ENCODE results near the gene SOS2. TPM values are rescaled to one million over a fixed set of nuclear protein-coding genes. Genes with fewer than 3 reads are reported as not detected.

Gene SOS2
- 10 to 100 TPM; 42.1 to 43.4 TPM for total RNA-seq
- 10 to 100 TPM in 1 of 2 donors, 1 to 10 TPM in 1; 7.4 to 17.3 TPM for polyA plus RNA-seq

DNA sequence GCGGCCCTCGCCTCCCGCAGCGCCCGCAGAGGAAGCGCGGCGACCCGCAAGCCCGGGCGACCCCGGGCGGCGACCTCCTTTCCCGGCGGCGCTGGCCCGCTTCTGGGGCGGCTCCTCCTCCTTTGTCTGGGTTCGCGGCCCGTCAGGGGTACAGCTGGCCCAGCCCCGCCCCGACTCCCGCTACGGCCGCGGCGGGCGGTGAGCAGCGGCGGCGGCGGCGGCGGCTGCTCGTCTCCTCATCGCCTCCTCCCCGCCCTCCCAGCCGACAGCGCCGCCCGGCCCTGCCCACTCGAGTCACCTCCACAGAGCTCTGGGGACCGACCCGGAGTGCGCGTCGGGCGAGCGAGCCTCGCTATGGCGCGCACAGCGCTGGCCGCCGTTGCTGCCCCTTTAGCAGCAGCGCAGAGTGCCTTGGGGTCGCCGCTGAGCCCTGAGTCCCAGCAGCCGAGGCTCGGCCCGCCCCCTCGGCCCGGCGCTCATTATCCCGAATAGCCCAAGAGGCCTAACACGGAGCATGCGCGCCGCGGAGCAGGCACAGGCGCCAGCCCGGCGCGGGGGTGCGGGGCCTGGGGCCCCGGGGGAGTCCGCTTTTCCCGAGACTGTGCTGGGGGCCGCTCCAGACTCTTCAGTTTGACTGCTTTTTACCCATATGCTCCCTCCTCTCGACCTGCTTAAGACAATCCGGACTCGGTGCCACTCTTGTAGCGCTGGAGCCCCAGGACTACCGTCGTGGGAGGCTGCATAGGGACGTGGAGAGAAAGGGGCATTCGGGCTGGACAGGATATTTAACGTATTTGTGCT is at the start of gene SOS2:
TSS of gene SOS2 (minus strand) at position 104 of the 801 bp plus-strand sequence. CDS start 295 bp downstream, outside the sequence.
- peak; percentile 83 to 89 (median 83) for DNase-seq
- H3K4me1 Mint-ChIP-seq: peaks cover 27 to 56% (median 38%) of the 10 kb centered on the region in 4 donors
- Histone ChIP-seq H3K9me3 (ENCODE audit: control insufficient read depth in 1 of 2, low read length in 2 of 2) (no peaks in the 10 kb centered on the region), H3K27me3 (ENCODE audit: insufficient read depth, low read length) (no peaks in the 10 kb centered on the region), H3K4me1 (ENCODE audit: insufficient read depth, low read length) (peaks cover 48% of the 10 kb centered on the region), H3K36me3 (ENCODE audit: insufficient read depth, low read length) (no peaks in the 10 kb centered on the region), H3K4me3 (ENCODE audit: low read length in 2 of 2) (peak within 1 kb of the TSS; percentile 50 to 81), H3K27ac (ENCODE audit: low read depth, low read length) (peak within 1 kb of the TSS; percentile 81)
- ChIA-PET CTCF (ENCODE audit: partially characterized antibody) (interaction anchor here (1.7 kb wide), 1 partner anchor 379 kb away, joined by 6 read pairs; the partner anchor contains the start of gene NEMF), POLR2A (ENCODE audit: partially characterized antibody) (interaction anchor here (0.6 to 1.6 kb wide), 17 partner anchors 11 to 645 kb away, joined by 3 to 15 read pairs (median 4); partner anchors contain the start of genes ARF6, DMAC2L, DNAAF2 and KLHDC2)
- intact Hi-C loops (cut with micrococcal nuclease): loop anchor here (1.0 to 5.0 kb wide), 8 partner anchors 17 to 644 kb away; partner anchors contain the start of genes DMAC2L, L2HGDH, MAP4K5 and MGAT2
- peak within 1 kb of the TSS; percentile 90 to 98 (median 95) for H3K27ac Mint-ChIP-seq
- H3K36me3 Mint-ChIP-seq: peaks cover 0 to 9% of the 10 kb centered on the region in 2 donors
- peak within 1 kb of the TSS; percentile 86 to 97 (median 90) for H3K4me3 Mint-ChIP-seq
- H3K9me3 Mint-ChIP-seq: peaks cover 0 to 2% (median 0%) of the 10 kb centered on the region in 8 donors
- no peaks in the 10 kb centered on the region for H3K27me3 Mint-ChIP-seq

DNA sequence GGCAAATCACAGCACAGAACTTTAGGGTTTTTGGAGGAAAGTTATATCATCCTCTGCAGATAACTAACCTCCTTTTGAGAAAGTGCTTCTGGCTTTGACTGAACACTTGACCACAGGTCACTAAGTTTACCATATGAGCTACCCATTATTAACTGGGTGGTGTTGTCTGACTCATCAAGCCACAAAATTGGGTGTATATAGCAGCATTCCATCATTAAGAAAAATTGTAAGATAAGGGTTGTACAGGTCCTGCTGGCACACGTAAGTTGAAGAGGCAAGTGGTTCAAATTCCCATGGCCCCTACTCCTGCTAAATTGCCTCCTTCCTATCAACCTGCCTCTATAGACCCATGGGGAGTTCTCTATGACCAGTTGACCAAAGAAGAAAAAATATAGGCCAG is 41.1 kb upstream of the SOS2 start:
- Histone ChIP-seq H3K27me3 (ENCODE audit: insufficient read depth, low read length) (no peaks in the 10 kb centered on the region), H3K4me1 (ENCODE audit: insufficient read depth, low read length) (no peaks in the 10 kb centered on the region), H3K4me3 (ENCODE audit: low read length in 2 of 2) (no peak overlapping the region), H3K36me3 (ENCODE audit: insufficient read depth, low read length) (no peaks in the 10 kb centered on the region), H3K27ac (ENCODE audit: low read depth, low read length) (no peak overlapping the region), H3K9me3 (ENCODE audit: control insufficient read depth in 1 of 2, low read length in 2 of 2) (no peaks in the 10 kb centered on the region)
- no peaks in the 10 kb centered on the region for H3K27me3 Mint-ChIP-seq
- H3K4me3 Mint-ChIP-seq: no peak overlapping the region
- no peak for DNase-seq
- no peak overlapping the region for H3K27ac Mint-ChIP-seq
- H3K9me3 Mint-ChIP-seq: no peaks in the 10 kb centered on the region
- ChIA-PET POLR2A (ENCODE audit: partially characterized antibody) (no interaction called here), CTCF (ENCODE audit: partially characterized antibody) (no interaction called here)
- intact Hi-C loops (cut with micrococcal nuclease): no loop called here
- peaks cover 4 to 15% of the 10 kb centered on the region in 2 donors for H3K36me3 Mint-ChIP-seq
- H3K4me1 Mint-ChIP-seq: no peaks in the 10 kb centered on the region

DNA sequence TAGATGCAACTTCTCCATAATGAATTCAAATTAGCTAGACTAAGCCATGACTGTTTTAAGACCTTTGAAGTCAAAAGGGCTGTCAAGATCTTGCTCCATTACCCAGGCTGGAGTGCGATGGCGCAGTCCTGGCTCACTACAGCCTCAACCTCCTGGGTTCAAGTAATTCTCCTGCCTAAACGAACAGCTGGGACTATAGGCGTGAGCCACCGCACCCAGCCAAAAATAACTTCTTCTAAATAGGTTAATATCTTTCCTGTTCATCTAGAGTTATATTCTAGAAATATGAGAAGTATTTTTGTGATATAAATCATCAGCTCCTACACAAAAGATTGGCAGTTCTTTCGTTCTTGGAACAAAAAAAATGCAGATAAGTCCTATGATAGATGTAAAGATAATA is 39.6 kb upstream of the SOS2 start:
- H3K4me1 ChIP-seq (ENCODE audit: insufficient read depth, low read length): no peaks in the 10 kb centered on the region
- H3K27me3 ChIP-seq (ENCODE audit: insufficient read depth, low read length): no peaks in the 10 kb centered on the region
- H3K27ac ChIP-seq (ENCODE audit: low read depth, low read length): no peak overlapping the region
- H3K9me3 Mint-ChIP-seq: no peaks in the 10 kb centered on the region
- peak overlapping the region in 1 of 7 donors; percentile 17 for H3K27ac Mint-ChIP-seq
- H3K4me3 ChIP-seq (ENCODE audit: low read length in 2 of 2): no peak overlapping the region
- ChIA-PET POLR2A (ENCODE audit: partially characterized antibody) (no interaction called here), CTCF (ENCODE audit: partially characterized antibody) (interaction anchor here (0.6 kb wide), 1 partner anchor 96 kb away, joined by 3 read pairs; no protein-coding TSS in a partner anchor)
- no peaks in the 10 kb centered on the region for H3K36me3 ChIP-seq (ENCODE audit: insufficient read depth, low read length)
- no peaks in the 10 kb centered on the region for H3K9me3 ChIP-seq (ENCODE audit: control insufficient read depth in 1 of 2, low read length in 2 of 2)
- peaks cover 3 to 6% of the 10 kb centered on the region in 2 donors for H3K36me3 Mint-ChIP-seq
- H3K4me1 Mint-ChIP-seq: no peaks in the 10 kb centered on the region
- intact Hi-C loops (cut with micrococcal nuclease): no loop called here
- no peak overlapping the region for H3K4me3 Mint-ChIP-seq
- H3K27me3 Mint-ChIP-seq: no peaks in the 10 kb centered on the region
- no peak for DNase-seq

DNA sequence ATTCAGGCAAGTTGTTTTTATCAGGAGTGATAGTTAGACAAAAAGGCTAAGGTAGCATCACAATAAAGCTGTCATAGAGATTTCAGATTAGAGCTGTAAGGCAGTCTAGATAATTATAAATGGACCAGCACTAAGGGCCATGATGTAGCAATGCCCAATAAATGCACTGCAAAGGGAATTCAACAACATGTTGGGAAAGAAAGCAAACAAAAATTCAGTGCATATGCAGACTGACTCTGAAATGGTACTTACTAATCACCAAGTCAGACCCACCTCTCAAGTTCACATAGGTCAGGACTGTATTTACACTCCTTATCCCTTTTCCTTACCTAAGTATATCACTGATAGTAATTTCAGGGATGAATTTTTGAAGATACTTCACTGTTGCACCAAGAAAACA is 33.7 kb upstream of the SOS2 start:
- Histone ChIP-seq H3K9me3 (ENCODE audit: control insufficient read depth in 1 of 2, low read length in 2 of 2) (no peaks in the 10 kb centered on the region), H3K27ac (ENCODE audit: low read depth, low read length) (no peak overlapping the region), H3K27me3 (ENCODE audit: insufficient read depth, low read length) (no peaks in the 10 kb centered on the region), H3K4me3 (ENCODE audit: low read length in 2 of 2) (no peak overlapping the region), H3K36me3 (ENCODE audit: insufficient read depth, low read length) (no peaks in the 10 kb centered on the region), H3K4me1 (ENCODE audit: insufficient read depth, low read length) (no peaks in the 10 kb centered on the region)
- no peak overlapping the region for H3K4me3 Mint-ChIP-seq
- POLR2A ChIA-PET (ENCODE audit: partially characterized antibody): no interaction called here
- no peak for DNase-seq
- H3K4me1 Mint-ChIP-seq: peaks cover 0 to 2% (median under 1%) of the 10 kb centered on the region in 4 donors
- no peaks in the 10 kb centered on the region for H3K27me3 Mint-ChIP-seq
- H3K9me3 Mint-ChIP-seq: no peaks in the 10 kb centered on the region
- H3K27ac Mint-ChIP-seq: no peak overlapping the region
- H3K36me3 Mint-ChIP-seq: peaks cover 4% of the 10 kb centered on the region in 2 donors
- CTCF ChIA-PET (ENCODE audit: partially characterized antibody): no interaction called here
- intact Hi-C loops (cut with micrococcal nuclease): loop anchor here (10.0 kb wide), 1 partner anchor 800 kb away; no protein-coding TSS in a partner anchor

DNA sequence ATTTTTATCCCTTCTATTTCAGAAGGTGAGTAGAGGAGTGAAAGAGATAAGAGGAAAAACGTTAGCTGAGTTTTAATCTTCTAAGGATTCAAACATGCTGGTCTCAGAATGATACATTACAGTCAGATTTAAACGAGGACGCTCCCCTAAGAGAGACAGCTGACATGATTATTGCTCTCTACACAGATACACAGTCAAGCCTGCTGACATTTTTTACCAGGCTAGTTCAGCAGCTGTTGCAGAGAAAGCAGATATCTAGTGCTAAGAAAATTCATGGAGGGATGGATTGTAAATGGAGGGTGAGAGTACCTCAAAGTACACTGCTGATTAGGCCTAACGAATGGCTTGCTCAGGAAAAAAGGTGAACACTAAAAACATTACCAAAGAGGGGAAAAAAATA is 31.9 kb upstream of the SOS2 start:
- no peaks in the 10 kb centered on the region for H3K27me3 Mint-ChIP-seq
- Histone ChIP-seq H3K4me1 (ENCODE audit: insufficient read depth, low read length) (no peaks in the 10 kb centered on the region), H3K27ac (ENCODE audit: low read depth, low read length) (no peak overlapping the region), H3K36me3 (ENCODE audit: insufficient read depth, low read length) (no peaks in the 10 kb centered on the region), H3K27me3 (ENCODE audit: insufficient read depth, low read length) (no peaks in the 10 kb centered on the region), H3K9me3 (ENCODE audit: control insufficient read depth in 1 of 2, low read length in 2 of 2) (no peaks in the 10 kb centered on the region), H3K4me3 (ENCODE audit: low read length in 2 of 2) (no peak overlapping the region)
- DNase-seq: no peak
- H3K4me1 Mint-ChIP-seq: peaks cover 0 to 2% (median under 1%) of the 10 kb centered on the region in 4 donors
- POLR2A ChIA-PET (ENCODE audit: partially characterized antibody): no interaction called here
- H3K36me3 Mint-ChIP-seq: peaks cover 3 to 4% of the 10 kb centered on the region in 2 donors
- H3K27ac Mint-ChIP-seq: no peak overlapping the region
- no peak overlapping the region for H3K4me3 Mint-ChIP-seq
- intact Hi-C loops (cut with micrococcal nuclease): loop anchor here (10.0 kb wide), 1 partner anchor 799 kb away; no protein-coding TSS in a partner anchor
- H3K9me3 Mint-ChIP-seq: no peaks in the 10 kb centered on the region
- CTCF ChIA-PET (ENCODE audit: partially characterized antibody): no interaction called here

DNA sequence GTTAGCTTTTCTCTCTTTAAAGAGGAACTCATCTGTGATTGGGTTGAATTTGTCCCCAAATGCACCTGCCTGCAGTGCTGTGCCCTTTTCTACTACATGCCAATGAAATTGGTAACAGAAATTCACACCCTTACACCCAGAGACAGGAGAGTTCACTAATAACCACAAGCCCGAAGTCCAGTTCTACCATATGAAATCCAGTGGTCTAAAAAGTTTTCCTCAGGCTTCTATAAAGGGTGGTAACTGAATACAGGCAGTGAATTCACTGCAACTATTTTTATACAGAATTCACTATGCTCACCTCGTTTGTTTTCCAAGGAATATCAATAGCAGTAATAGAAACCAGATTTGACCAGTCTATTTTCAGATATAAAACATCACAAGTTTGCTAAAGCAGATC is 31.5 kb upstream of the SOS2 start:
- Histone ChIP-seq H3K9me3 (ENCODE audit: control insufficient read depth in 1 of 2, low read length in 2 of 2) (no peaks in the 10 kb centered on the region), H3K4me3 (ENCODE audit: low read length in 2 of 2) (no peak overlapping the region), H3K36me3 (ENCODE audit: insufficient read depth, low read length) (no peaks in the 10 kb centered on the region), H3K27ac (ENCODE audit: low read depth, low read length) (no peak overlapping the region), H3K4me1 (ENCODE audit: insufficient read depth, low read length) (no peaks in the 10 kb centered on the region), H3K27me3 (ENCODE audit: insufficient read depth, low read length) (no peaks in the 10 kb centered on the region)
- Mint-ChIP-seq H3K27me3 (no peaks in the 10 kb centered on the region), H3K27ac (no peak overlapping the region), H3K4me1 (peaks cover 0 to 2% (median under 1%) of the 10 kb centered on the region in 4 donors), H3K9me3 (no peaks in the 10 kb centered on the region), H3K4me3 (no peak overlapping the region), H3K36me3 (peaks cover 2 to 4% of the 10 kb centered on the region in 2 donors)
- ChIA-PET POLR2A (ENCODE audit: partially characterized antibody) (no interaction called here), CTCF (ENCODE audit: partially characterized antibody) (no interaction called here)
- intact Hi-C loops (cut with micrococcal nuclease): loop anchor here (10.0 kb wide), 1 partner anchor 798 kb away; no protein-coding TSS in a partner anchor
- no peak for DNase-seq

DNA sequence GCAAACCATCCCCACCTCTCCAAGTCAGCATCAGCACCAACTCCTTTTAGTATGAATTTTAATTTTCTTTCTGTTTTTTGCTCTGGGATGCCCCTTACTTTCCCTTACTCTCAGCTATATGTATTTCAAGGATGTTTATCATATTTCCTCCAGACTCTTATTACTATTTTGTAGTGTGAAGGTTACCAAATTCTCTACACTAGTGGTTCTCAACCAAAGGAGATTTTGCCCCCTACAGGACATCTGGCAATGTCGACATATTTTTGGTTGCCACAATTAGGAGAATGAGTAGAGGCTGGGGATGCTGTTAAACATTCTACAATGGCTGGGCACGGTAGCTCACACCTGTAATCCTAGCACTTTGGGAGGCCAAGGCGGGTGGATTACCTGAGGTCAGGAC is 29.1 kb upstream of the SOS2 start:
- Histone ChIP-seq H3K36me3 (ENCODE audit: insufficient read depth, low read length) (no peaks in the 10 kb centered on the region), H3K9me3 (ENCODE audit: control insufficient read depth in 1 of 2, low read length in 2 of 2) (no peaks in the 10 kb centered on the region), H3K27ac (ENCODE audit: low read depth, low read length) (no peak overlapping the region), H3K4me3 (ENCODE audit: low read length in 2 of 2) (no peak overlapping the region), H3K27me3 (ENCODE audit: insufficient read depth, low read length) (no peaks in the 10 kb centered on the region), H3K4me1 (ENCODE audit: insufficient read depth, low read length) (no peaks in the 10 kb centered on the region)
- Mint-ChIP-seq H3K36me3 (peaks cover 2 to 4% of the 10 kb centered on the region in 2 donors), H3K27ac (peak overlapping the region in 1 of 7 donors; percentile 19), H3K4me1 (peaks cover 0 to 4% (median 2%) of the 10 kb centered on the region in 4 donors), H3K4me3 (no peak overlapping the region), H3K9me3 (no peaks in the 10 kb centered on the region), H3K27me3 (no peaks in the 10 kb centered on the region)
- intact Hi-C loops (cut with micrococcal nuclease): loop anchor here (10.0 kb wide), 1 partner anchor 796 kb away; no protein-coding TSS in a partner anchor
- ChIA-PET POLR2A (ENCODE audit: partially characterized antibody) (no interaction called here), CTCF (ENCODE audit: partially characterized antibody) (interaction anchor here (0.6 to 1.7 kb wide), 7 partner anchors 12 to 453 kb away, joined by 3 read pairs; no protein-coding TSS in a partner anchor)
- peak in 4 of 5 donors; percentile 22 to 34 (median 30) for DNase-seq
